Heart left ventricle (tissue), 16 donors: ENCODE measurements around the gene AP2S1. TPM values are rescaled to one million over a fixed set of nuclear protein-coding genes. Genes with fewer than 3 reads are reported as not detected.
A peak's percentile ranks its signal among the peaks of the same experiment; 100 is the strongest.
"Not testable (repeated sequence)": the region's sequence is repeated elsewhere in the genome, so short reads cannot be mapped to it uniquely, and the experiment has no call there.

Source experiments
- ATAC-seq, 4 donors: fragments of 200-7000 bp; cut with Tn5 transposase; one replicate each; pipeline ENCODE4 v1.9.1; 2020 to 2022; ENCODE audit warnings: moderate library complexity in 4 of 4, mild to moderate bottlenecking in 3 of 4, moderate number of reproducible peaks in 1 of 4
- DNase-seq, 5 donors: peaks; one replicate each; pipeline ENCODE4 v3.0.0-alpha.2; 2020
- H3K27ac ChIP-seq, 12 donors: fragments of 200-600 bp; sonication (generic) in 4 of 12; one replicate each; pipeline versions ENCODE4 v1.5.0 to v1.8.0; 2016 to 2022; ENCODE audit warnings: mild to moderate bottlenecking in 2 of 12
- H3K27me3 ChIP-seq, 9 donors: fragments of 200-600 bp; sonication (generic) in 2 of 9; one replicate each; pipeline versions ENCODE4 v1.5.1 to v1.8.0; 2016 to 2022; ENCODE audit warnings: mild to moderate bottlenecking in 3 of 9
- H3K36me3 ChIP-seq, 9 donors: fragments of 200-600 bp; sonication (generic) in 2 of 9; one replicate each; pipeline versions ENCODE4 v1.5.0 to v1.8.0; 2018 to 2022; ENCODE audit warnings: mild to moderate bottlenecking in 2 of 9
- H3K4me1 ChIP-seq, 12 donors: fragments of 200-600 bp; sonication (generic) in 4 of 12; one replicate each; pipeline versions ENCODE4 v1.5.0 to v1.8.0; 2016 to 2022; ENCODE audit warnings: mild to moderate bottlenecking in 3 of 12
- H3K4me3 ChIP-seq, 12 donors: fragments of 200-600 bp; sonication (generic) in 4 of 12; one replicate each; pipeline versions ENCODE4 v1.5.0 to v1.8.0; 2017 to 2022; ENCODE audit warnings: mild to moderate bottlenecking in 9 of 12, moderate library complexity in 4 of 12
- H3K9me3 ChIP-seq, 12 donors: fragments of 200-600 bp; sonication (generic) in 4 of 12; one replicate each; pipeline versions ENCODE4 v1.5.0 to v1.8.0; 2016 to 2022; ENCODE audit warnings: mild to moderate bottlenecking in 1 of 12
- CTCF ChIP-seq, 12 donors: fragments of 200-600 bp; sonication (generic) in 4 of 12; IDR thresholded peaks; one replicate each; pipeline versions ENCODE4 v1.5.0 to v1.8.0; 2018 to 2022; ENCODE audit warnings: antibody characterized with exemption in 12 of 12, mild to moderate bottlenecking in 5 of 12
- POLR2A ChIP-seq, 2 donors: fragments of 450-650 bp; IDR thresholded peaks; one replicate each; pipeline ENCODE4 v1.6.1; 2017; ENCODE audit warnings: antibody characterized with exemption in 2 of 2, mild to moderate bottlenecking in 2 of 2, moderate library complexity in 2 of 2
- WGBS, 4 donors: extraction: QIAGEN DNeasy Blood & Tissue Kit in 2 of 4; methylation state at CpG; one replicate each; pipeline versions ENCODE4 v1.1.5 to v1.1.7; 2013 to 2018; 5-methylcytosine and 5-hydroxymethylcytosine counted together
- intact Hi-C, 10 donors: fragments of 100-400 bp; cut with DNase I; formaldehyde crosslinking; loops; one replicate each; pipeline versions ENCODE4 v1.11.1 to v1.14.2; 2022
- polyA plus RNA-seq, 2 donors: library from polyadenylated mRNA; stranded (reverse); fragments of 200-250 nt; gene quantifications; one replicate each; pipeline ENCODE4 v1.2.3, GENCODE V29; 2013
- total RNA-seq, 9 donors: library from RNA; depleted of rRNA in 2 of 9; stranded (reverse); fragments of >200 nt in 2 of 9; fragmentation: NEBNext Ultra II Directional in 3 of 9; extraction: Animal tissue kit (Norgen Biotek cat#: 25700) in 3 of 9; gene quantifications; one replicate each; pipeline versions ENCODE4 v1.1.0 to v1.2.4, GENCODE V29; 2016 to 2023
- donor health status: ischemic (EF 13 %, LVEDD 7.1; RV severe dilation, severe dysfunction).
- donor health status: healthy with polysubstance abuse.
- donor health status: DM: no; HTN: yes; CAD: no.
- donor health status: DM: no; HTN: no; CAD: no.
- donor health status: ischemic (EF 25% LVEDD 6.9; RV normal size, moderate dysfunction).
- donor health status: ischemic (EF 25% LVEDD 5.7; RV mildly dilated, moderate dysfunction).
- donor health status: healthy.
- donor health status: DM: yes; HTN: yes; CAD: no.
- donor health status: ischemic (EF 35%, LVEDD 5.7; RV mildly dilated, moderate dysfunction).
- donor health status: nonischemic (EF 11% LVEDD 7.7; RV severe dilation, severe dysfunction).
- donor health status: DM: yes; HTN: yes; CAD: no.
- donor health status: PGD.
- donor health status: ischemic (EF 29% LVEDD 5.4; RV normal size, mild dysfunction).
- donor health status: nonischemic (EF 23%, LVEDD 6.1; RV moderate dilation, normal function).

AP2S1 gene
- total and polyA plus RNA-seq, 11 donors = 75.3 to 166 (median 84.9) TPM

- DNase-seq (peak; percentile 70 to 90 (median 80)), ATAC-seq (no peak)
These were observed 9.0 kb upstream of the AP2S1 start for GRCh38 chr19:46859637-46860124.

GRCh38 chr19:46856062-46857022, 5.7 kb upstream of the AP2S1 start:
- WGBS, 4 donors = 6 to 10% (median 8%) methylated on average over 33 to 41 of the region's 41 CpGs
- intact Hi-C loops = loop anchor here in 8 of 10 donors (1.0 to 10.0 kb wide), 8 partner anchors 134 to 398 kb away; partner anchors contain the start of genes ZC3H4 (in 5 of the 8) and CCDC9 (in 1 of the 8)
- H3K36me3 ChIP-seq = no peaks in the 10 kb centered on the region
- peak; percentile 69 to 83 (median 73) for ATAC-seq
- peaks cover 3 to 29% (median 19%) of the 10 kb centered on the region in 12 donors for H3K4me1 ChIP-seq
- no peaks in the 10 kb centered on the region for H3K27me3 ChIP-seq
- peak; percentile 60 to 98 (median 83) for TF ChIP-seq CTCF (IDR thresholded peaks at IDR 0.05)
- TF ChIP-seq POLR2A (IDR thresholded peaks at IDR 0.05) = no peak
- DNase-seq = peak; percentile 97 to 99 (median 98)
- peak overlapping the region; percentile 67 to 93 (median 85) for H3K27ac ChIP-seq
- H3K9me3 ChIP-seq = no peaks in the 10 kb centered on the region
- H3K4me3 ChIP-seq = peak overlapping the region in 11 of 12 donors; percentile 4 to 58 (median 41)

More at GRCh38 chr19:46859637-46860124, 9.0 kb upstream of the AP2S1 start:
- no peaks in the 10 kb centered on the region for H3K9me3 ChIP-seq
- peak overlapping the region in 11 of 12 donors; percentile 59 to 100 (median 98) for H3K27ac ChIP-seq
- no peaks in the 10 kb centered on the region for H3K27me3 ChIP-seq
- 15 to 21% (median 16%) methylated on average over 17 to 18 of the region's 18 CpGs for WGBS, 4 donors
- TF ChIP-seq CTCF (IDR thresholded peaks at IDR 0.05) = no peak
- TF ChIP-seq POLR2A (IDR thresholded peaks at IDR 0.05) = no peak
- peaks cover 3 to 61% (median 43%) of the 10 kb centered on the region in 12 donors for H3K4me1 ChIP-seq
- peak overlapping the region in 9 of 12 donors; percentile 72 to 96 (median 88) for H3K4me3 ChIP-seq
- H3K36me3 ChIP-seq = no peaks in the 10 kb centered on the region
- intact Hi-C loops = loop anchor here in 8 of 10 donors (1.0 to 10.0 kb wide), 13 partner anchors 43 to 395 kb away; partner anchors contain the start of genes ZC3H4 (in 5 of the 8) and CCDC9 (in 1 of the 8)

GRCh38 chr19:46854698-46855097, 4.1 kb upstream of the AP2S1 start:
- WGBS, 4 donors = 81 to 86% (median 83%) methylated on average over 13 of the region's 13 CpGs
- peak in 1 of 5 donors; percentile 15 for DNase-seq
- H3K36me3 ChIP-seq, H3K27me3 ChIP-seq, H3K27ac ChIP-seq, ATAC-seq, H3K9me3 ChIP-seq, H3K4me3 ChIP-seq: not testable (repeated sequence)
- peaks cover 3 to 31% (median 19%) of the 10 kb centered on the region in 12 donors for H3K4me1 ChIP-seq
- intact Hi-C loops = loop anchor here in 7 of 10 donors (5.0 to 10.0 kb wide), 5 partner anchors 138 to 400 kb away; partner anchors contain the start of genes ZC3H4 (in 5 of the 7) and CCDC9 (in 1 of the 7)

- TF ChIP-seq CTCF (IDR thresholded peaks at IDR 0.05) (no peak), POLR2A (IDR thresholded peaks at IDR 0.05) (no peak)
- DNase-seq = no peak
- Histone ChIP-seq H3K9me3 (no peaks in the 10 kb centered on the region), H3K4me1 (peaks cover 3 to 40% (median 20%) of the 10 kb centered on the region in 12 donors), H3K36me3 (peaks cover 0 to 1% (median 0%) of the 10 kb centered on the region in 9 donors), H3K27ac (no peak overlapping the region), H3K27me3 (no peaks in the 10 kb centered on the region), H3K4me3 (no peak overlapping the region)
- 88 to 96% (median 94%) methylated on average over 1 of the region's 1 CpG for WGBS, 4 donors
- no peak for ATAC-seq
- intact Hi-C loops = loop anchor here in 7 of 10 donors (5.0 to 10.0 kb wide), 4 partner anchors 139 to 402 kb away; partner anchors contain the start of genes ZC3H4 (in 4 of the 7) and CCDC9 (in 1 of the 7)
These were observed 2.2 kb upstream of the AP2S1 start for GRCh38 chr19:46852830-46853229.
